Measurements from ENCODE around the gene SRBD1.
"Not testable (repeated sequence)": the region's sequence is repeated elsewhere in the genome, so short reads cannot be mapped to it uniquely, and the experiment has no call there.

SRBD1 gene

DNA sequence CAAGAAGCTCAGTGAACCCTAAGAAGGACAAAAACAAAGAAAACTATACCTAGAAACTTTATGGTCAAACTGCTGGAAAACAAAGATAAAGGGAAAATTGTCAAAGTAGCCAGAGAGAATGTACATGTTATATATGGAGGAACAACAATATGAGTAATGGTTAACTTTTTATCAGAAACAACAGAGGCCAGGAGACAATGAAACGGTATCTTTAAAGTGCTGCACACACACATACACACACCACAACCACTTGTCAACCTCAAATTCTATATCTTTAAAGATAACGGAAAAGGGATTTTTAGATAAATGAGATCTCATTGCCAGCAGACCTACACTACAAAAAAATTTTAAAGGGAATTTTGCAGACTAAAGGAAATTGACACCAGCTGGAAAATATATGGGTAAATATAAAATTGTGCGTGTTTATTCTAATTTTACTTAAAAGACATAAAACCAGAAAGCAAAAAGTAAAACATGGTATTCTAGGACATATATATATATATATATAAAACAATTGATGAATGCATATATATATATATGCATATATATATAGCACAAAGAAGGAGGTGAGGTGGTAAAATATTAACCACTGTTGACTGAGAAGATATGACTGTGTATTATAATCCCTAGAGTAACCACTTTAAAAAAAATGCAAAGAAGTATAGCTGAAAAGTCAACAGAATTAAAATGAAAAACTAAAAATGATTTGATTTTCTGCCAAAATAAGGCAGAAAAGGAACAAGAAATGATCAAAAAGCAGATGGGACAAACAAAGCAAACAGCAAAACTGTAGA, 172.0 kb downstream of the SRBD1 start:
- no peaks in the 10 kb centered on the region for H3K9me3 ChIP-seq (ENCODE audit: insufficient read depth, low read depth, low read length)
- H3K27ac ChIP-seq (ENCODE audit: low read depth, low read length), result no peak overlapping the region
- no peaks in the 10 kb centered on the region for H3K27me3 ChIP-seq (ENCODE audit: insufficient read depth, low read length)
- no peak overlapping the region for H3K4me3 ChIP-seq (ENCODE audit: low read length)
- no peak overlapping the region for H3K9ac ChIP-seq (ENCODE audit: low read depth, low read length)
- H3K36me3 ChIP-seq (ENCODE audit: insufficient read depth, low read length), result no peaks in the 10 kb centered on the region; the same call in 1 of the 2 replicates
- no peaks in the 10 kb centered on the region for H3K4me1 ChIP-seq (ENCODE audit: insufficient read depth, low read length)
- 100% methylated on average over 1 of the region's 3 CpGs for WGBS

DNA sequence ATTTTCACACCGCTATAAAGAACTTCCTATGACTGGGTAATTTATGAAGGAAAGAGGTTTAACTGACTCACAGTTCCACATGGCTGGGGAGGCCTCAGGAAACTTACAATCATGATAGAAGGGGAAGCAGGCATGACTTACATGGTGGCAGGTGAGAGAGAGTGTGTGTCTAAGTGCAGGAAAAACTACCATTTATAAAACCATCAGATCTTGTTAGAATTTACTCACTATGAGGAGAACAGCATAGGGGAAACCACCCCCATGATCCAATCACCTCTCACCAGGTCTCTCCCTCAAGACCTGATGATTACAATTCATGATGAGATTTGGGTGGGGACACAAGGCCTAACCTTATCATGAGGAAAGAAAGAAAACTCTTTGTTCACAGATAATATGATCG, 174.6 kb downstream of the SRBD1 start:
- WGBS, result 93% methylated on average over 1 of the region's 2 CpGs
- H3K4me1 ChIP-seq (ENCODE audit: insufficient read depth, low read length), result peaks cover 13% of the 10 kb centered on the region; the same call in 1 of the 2 replicates
- H3K36me3 ChIP-seq (ENCODE audit: insufficient read depth, low read length), result no peaks in the 10 kb centered on the region; the same call in 1 of the 2 replicates

DNA sequence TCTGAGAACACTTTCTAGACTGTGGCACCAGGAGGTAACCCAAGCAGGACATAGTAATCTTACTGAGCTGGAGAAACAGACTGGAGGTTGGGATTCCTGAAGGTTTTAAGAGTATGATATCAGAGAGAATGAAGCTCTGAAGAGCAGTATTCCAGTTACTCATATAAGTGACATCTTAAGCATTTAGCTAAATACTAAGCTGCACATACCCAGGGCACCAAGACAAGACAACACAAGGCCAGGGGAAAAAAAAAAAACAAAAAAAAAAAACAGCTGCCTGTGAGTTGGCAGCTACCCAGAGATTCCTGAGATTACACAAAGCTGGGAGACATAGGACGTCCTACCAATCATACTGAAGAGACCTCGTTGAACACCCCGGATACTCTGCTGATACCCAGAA, 175.8 kb downstream of the SRBD1 start:
- Histone ChIP-seq H3K27me3 (ENCODE audit: insufficient read depth, low read length) (no peaks in the 10 kb centered on the region), H3K4me1 (ENCODE audit: insufficient read depth, low read length) (peaks cover 13% of the 10 kb centered on the region; the same call in 1 of the 2 replicates), H3K4me3 (ENCODE audit: low read length) (no peak overlapping the region), H3K27ac (ENCODE audit: low read depth, low read length) (no peak overlapping the region), H3K9ac (ENCODE audit: low read depth, low read length) (no peak overlapping the region), H3K9me3 (ENCODE audit: insufficient read depth, low read depth, low read length) (no peaks in the 10 kb centered on the region), H3K36me3 (ENCODE audit: insufficient read depth, low read length) (no peaks in the 10 kb centered on the region; the same call in 1 of the 2 replicates)
- 87% methylated on average over 3 of the region's 3 CpGs for WGBS

More for the DNA sequence above, 174.6 kb downstream of the SRBD1 start:
- no peaks in the 10 kb centered on the region for H3K9me3 ChIP-seq (ENCODE audit: insufficient read depth, low read depth, low read length)
- H3K9ac ChIP-seq (ENCODE audit: low read depth, low read length), result no peak overlapping the region
- no peak overlapping the region for H3K27ac ChIP-seq (ENCODE audit: low read depth, low read length)
- H3K4me3 ChIP-seq (ENCODE audit: low read length), result no peak overlapping the region
- H3K27me3 ChIP-seq (ENCODE audit: insufficient read depth, low read length), result no peaks in the 10 kb centered on the region

DNA sequence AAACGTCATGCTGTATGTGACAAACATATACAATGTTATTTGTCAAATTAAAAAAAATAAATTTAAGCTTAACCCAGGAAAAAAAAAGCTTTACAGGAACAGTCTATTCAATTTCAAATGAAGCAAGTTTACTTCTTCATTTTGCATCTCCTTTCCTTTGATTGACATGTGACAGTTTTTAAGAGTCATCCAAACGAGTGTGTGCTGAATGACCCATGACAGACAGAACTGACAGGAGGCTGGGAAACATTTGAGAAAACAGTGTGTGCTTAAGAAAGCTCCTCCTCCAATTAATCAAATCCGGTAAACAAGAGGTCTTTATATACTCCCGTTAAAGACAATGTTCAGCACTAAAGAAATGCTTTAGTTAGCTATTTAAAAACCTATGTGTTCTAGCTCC, 177.7 kb downstream of the SRBD1 start:
- WGBS, result 70% methylated on average over 4 of the region's 4 CpGs
- Histone ChIP-seq H3K27ac (ENCODE audit: low read depth, low read length) (no peak overlapping the region), H3K36me3 (ENCODE audit: insufficient read depth, low read length) (no peaks in the 10 kb centered on the region; the same call in 1 of the 2 replicates), H3K4me3 (ENCODE audit: low read length) (no peak overlapping the region), H3K9me3 (ENCODE audit: insufficient read depth, low read depth, low read length) (no peaks in the 10 kb centered on the region), H3K9ac (ENCODE audit: low read depth, low read length) (no peak overlapping the region), H3K27me3 (ENCODE audit: insufficient read depth, low read length) (no peaks in the 10 kb centered on the region), H3K4me1 (ENCODE audit: insufficient read depth, low read length) (peaks cover 13% of the 10 kb centered on the region; the same call in 1 of the 2 replicates)

DNA sequence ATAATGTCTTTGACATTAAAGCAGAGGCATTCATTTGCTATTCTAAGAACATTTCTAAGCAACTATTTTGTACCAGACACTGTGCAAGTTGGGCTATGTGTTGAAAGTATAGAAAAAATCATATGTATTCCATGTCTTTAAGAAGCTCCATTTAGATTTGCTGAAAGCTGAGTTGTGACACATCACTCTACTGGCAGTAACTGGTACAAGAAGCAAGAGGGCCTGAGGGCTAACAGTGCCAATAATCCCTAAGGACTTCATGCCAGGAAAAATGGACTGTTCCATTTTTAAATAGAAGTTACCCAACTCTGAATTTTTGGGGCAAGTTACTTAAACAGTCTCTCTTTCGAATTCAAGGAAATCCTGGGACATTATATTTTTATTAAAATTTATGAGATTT, 178.7 kb downstream of the SRBD1 start:
- Histone ChIP-seq H3K27ac (ENCODE audit: low read depth, low read length) (no peak overlapping the region), H3K4me3 (ENCODE audit: low read length) (no peak overlapping the region), H3K36me3 (ENCODE audit: insufficient read depth, low read length) (no peaks in the 10 kb centered on the region), H3K9me3 (ENCODE audit: insufficient read depth, low read depth, low read length) (no peaks in the 10 kb centered on the region), H3K27me3 (ENCODE audit: insufficient read depth, low read length) (no peaks in the 10 kb centered on the region), H3K4me1 (ENCODE audit: insufficient read depth, low read length) (peaks cover 13% of the 10 kb centered on the region; the same call in 1 of the 2 replicates), H3K9ac (ENCODE audit: low read depth, low read length) (no peak overlapping the region)
- WGBS, result no CpG with 5 or more reads among the region's 1 CpG

DNA sequence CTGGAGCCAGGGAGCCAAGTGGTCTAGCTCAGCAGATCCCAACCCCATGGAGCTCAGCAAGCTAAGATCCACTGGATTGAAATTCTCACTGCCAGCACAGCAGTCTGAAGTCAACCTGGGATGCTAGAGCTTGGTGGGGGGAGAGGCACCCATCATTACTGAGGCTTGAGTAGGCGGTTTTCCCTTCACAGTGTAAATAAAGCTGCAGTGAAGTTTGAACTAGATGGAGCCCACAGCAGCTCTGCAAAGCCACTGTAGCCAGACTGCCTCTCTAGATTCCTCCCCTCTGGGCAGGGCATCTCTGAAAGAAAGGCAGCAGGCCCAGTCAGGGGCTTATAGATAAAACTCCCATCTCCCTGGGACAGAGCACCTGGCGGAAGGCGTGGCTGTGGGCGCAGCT, 185.0 kb downstream of the SRBD1 start:
- not testable (repeated sequence) for H3K4me3 ChIP-seq (ENCODE audit: low read length); H3K27ac ChIP-seq (ENCODE audit: low read depth, low read length); H3K27me3 ChIP-seq (ENCODE audit: insufficient read depth, low read length); H3K4me1 ChIP-seq (ENCODE audit: insufficient read depth, low read length); H3K9ac ChIP-seq (ENCODE audit: low read depth, low read length); H3K36me3 ChIP-seq (ENCODE audit: insufficient read depth, low read length); H3K9me3 ChIP-seq (ENCODE audit: insufficient read depth, low read depth, low read length)
- WGBS, result 93% methylated on average over 4 of the region's 4 CpGs

DNA sequence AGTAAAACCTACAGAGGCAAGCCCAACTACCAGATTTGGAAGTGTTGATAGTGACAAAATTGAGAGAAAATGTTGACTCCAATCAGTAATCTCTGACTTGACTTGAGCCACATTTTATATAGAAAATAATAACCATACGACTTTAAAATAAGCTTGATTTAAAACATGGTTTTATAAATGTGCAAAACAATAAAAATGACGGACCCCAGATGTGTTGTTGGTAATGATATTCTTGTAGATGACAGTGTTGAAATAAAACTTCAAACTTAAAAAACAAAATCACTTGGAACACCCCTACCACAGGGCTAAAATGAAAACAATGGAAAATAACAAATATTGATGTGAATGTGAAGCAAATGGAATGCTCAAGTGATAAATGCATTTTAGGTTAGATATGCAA, 188.1 kb downstream of the SRBD1 start:
- no peaks in the 10 kb centered on the region for H3K27me3 ChIP-seq (ENCODE audit: insufficient read depth, low read length)
- WGBS, result no CpG with 5 or more reads among the region's 2 CpGs

DNA sequence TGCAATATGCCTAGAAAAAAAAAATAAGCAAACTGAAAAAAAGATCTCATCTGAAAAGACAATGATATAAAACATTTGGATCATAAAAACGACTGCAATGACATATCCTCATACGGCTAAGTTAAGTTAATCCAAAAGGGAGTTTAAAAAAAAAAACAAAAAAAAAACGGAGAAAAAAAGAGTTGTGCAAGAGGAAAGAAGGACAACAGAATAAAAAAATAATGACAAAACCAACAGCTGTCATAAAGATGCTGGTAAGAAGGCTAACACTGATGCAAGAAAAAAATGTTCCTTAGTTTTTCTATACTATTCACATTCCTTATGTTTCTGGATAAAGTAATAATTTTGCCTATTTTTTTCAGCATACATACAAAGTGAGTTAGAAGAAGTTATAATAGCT, 192.5 kb downstream of the SRBD1 start:
- no peak overlapping the region for H3K27ac ChIP-seq (ENCODE audit: low read depth, low read length)
- no peaks in the 10 kb centered on the region for H3K27me3 ChIP-seq (ENCODE audit: insufficient read depth, low read length)
- H3K4me3 ChIP-seq (ENCODE audit: low read length), result no peak overlapping the region
- no peak overlapping the region for H3K9ac ChIP-seq (ENCODE audit: low read depth, low read length)
- peaks cover 4% of the 10 kb centered on the region; the same call in 1 of the 2 replicates for H3K4me1 ChIP-seq (ENCODE audit: insufficient read depth, low read length)
- no peaks in the 10 kb centered on the region for H3K9me3 ChIP-seq (ENCODE audit: insufficient read depth, low read depth, low read length)
- WGBS, result 100% methylated on average over 2 of the region's 3 CpGs
- peaks cover 21% of the 10 kb centered on the region for H3K36me3 ChIP-seq (ENCODE audit: insufficient read depth, low read length)

More for the DNA sequence above, 188.1 kb downstream of the SRBD1 start:
- H3K27ac ChIP-seq (ENCODE audit: low read depth, low read length), result no peak overlapping the region
- no peak overlapping the region for H3K4me3 ChIP-seq (ENCODE audit: low read length)
- no peaks in the 10 kb centered on the region for H3K9me3 ChIP-seq (ENCODE audit: insufficient read depth, low read depth, low read length)
- H3K9ac ChIP-seq (ENCODE audit: low read depth, low read length), result no peak overlapping the region
- peaks cover 5% of the 10 kb centered on the region for H3K36me3 ChIP-seq (ENCODE audit: insufficient read depth, low read length)
- H3K4me1 ChIP-seq (ENCODE audit: insufficient read depth, low read length), result no peaks in the 10 kb centered on the region

DNA sequence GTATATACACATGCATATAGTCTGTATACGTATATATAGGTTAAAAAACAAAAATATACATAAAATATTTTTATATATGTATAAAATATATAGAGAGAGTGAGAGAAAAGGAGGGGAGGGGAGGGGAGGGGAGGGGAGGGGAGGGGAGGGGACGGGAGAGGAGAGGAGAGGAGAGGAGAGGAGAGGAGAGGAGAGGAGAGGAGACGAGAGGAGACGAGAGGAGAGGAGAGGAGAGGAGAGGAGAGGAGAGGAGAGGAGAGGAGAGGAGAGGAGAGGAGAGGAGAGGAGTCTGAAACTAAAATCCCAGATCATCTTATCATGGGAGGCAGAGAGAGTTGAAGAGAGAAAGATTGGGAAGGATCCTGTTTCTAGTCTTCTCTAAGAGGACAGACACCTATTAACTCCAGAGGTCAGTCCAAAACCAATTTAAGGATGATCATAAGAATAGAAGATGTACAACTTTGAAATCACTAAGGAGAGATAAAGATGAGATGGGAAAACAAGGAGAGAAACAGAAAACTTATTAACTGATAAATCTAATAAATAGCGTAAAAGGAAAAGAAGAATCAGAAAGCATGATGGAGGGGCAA, 195.4 kb downstream of the SRBD1 start:
- no peaks in the 10 kb centered on the region for H3K27me3 ChIP-seq (ENCODE audit: insufficient read depth, low read length)
- H3K9ac ChIP-seq (ENCODE audit: low read depth, low read length), result no peak overlapping the region
- peaks cover 27% of the 10 kb centered on the region for H3K36me3 ChIP-seq (ENCODE audit: insufficient read depth, low read length)
- H3K4me3 ChIP-seq (ENCODE audit: low read length), result no peak overlapping the region
- H3K9me3 ChIP-seq (ENCODE audit: insufficient read depth, low read depth, low read length), result no peaks in the 10 kb centered on the region
- no peak overlapping the region for H3K27ac ChIP-seq (ENCODE audit: low read depth, low read length)
- peaks cover 21% of the 10 kb centered on the region for H3K4me1 ChIP-seq (ENCODE audit: insufficient read depth, low read length)
- no CpG with 5 or more reads among the region's 5 CpGs for WGBS

DNA sequence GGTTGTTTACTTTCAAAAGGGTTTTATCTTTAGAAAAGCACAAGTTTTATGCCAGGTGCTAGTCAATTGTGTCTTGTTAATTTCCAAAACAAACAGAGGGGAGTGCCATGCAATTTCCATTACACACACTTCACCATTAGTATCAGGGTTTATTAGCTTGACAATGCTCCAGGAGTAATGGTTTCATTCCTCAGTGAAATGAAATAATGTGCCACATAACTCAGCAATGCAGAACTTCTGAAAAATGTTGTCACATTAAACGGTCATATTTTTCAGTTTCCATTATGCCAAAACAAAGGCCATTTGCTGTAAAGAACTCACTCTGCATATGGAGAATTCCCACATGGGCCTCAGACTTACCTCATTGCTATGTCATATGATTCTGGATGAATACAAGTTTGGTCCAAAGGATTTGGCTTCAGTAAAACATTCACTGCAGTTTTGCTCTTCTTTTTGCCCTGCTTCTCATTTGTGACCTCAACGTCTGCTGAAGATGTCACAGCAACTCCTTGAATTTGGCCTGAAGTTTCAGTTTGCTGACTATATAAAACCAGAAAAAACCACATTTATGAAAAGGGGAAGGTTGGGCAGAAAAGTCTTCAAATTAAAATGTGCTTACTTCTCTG, 198.2 kb downstream of the SRBD1 start:
- WGBS, result 38% methylated on average over 2 of the region's 2 CpGs
- Histone ChIP-seq H3K9me3 (ENCODE audit: insufficient read depth, low read depth, low read length) (no peaks in the 10 kb centered on the region), H3K4me3 (ENCODE audit: low read length) (no peak overlapping the region), H3K9ac (ENCODE audit: low read depth, low read length) (no peak overlapping the region; the same call in 1 of the 2 replicates), H3K27ac (ENCODE audit: low read depth, low read length) (peak overlapping the region; percentile 93), H3K36me3 (ENCODE audit: insufficient read depth, low read length) (peaks cover 21% of the 10 kb centered on the region), H3K4me1 (ENCODE audit: insufficient read depth, low read length) (peaks cover 21% of the 10 kb centered on the region), H3K27me3 (ENCODE audit: insufficient read depth, low read length) (no peaks in the 10 kb centered on the region)

DNA sequence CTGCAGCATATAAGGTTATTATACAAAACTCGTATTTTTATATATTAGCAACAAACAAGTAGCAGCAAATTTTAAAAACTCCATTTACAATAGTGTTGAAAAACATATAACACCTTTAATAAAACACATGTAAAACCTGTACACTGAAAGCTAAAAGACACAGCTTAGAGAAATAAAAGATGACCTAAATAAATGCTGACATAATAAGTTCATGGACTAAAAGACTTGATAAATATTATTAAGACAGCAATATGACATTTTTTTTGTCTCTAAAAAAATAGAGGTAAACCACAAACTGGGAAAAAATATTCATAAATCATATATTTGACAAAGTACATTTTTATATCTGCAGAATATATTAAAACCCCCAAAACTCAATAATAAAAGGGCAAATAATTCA, 201.4 kb downstream of the SRBD1 start:
- Histone ChIP-seq H3K36me3 (ENCODE audit: insufficient read depth, low read length) (peaks cover 11% of the 10 kb centered on the region; the same call in 1 of the 2 replicates), H3K4me3 (ENCODE audit: low read length) (no peak overlapping the region), H3K27ac (ENCODE audit: low read depth, low read length) (no peak overlapping the region), H3K4me1 (ENCODE audit: insufficient read depth, low read length) (peaks cover 27% of the 10 kb centered on the region), H3K27me3 (ENCODE audit: insufficient read depth, low read length) (no peaks in the 10 kb centered on the region), H3K9me3 (ENCODE audit: insufficient read depth, low read depth, low read length) (no peaks in the 10 kb centered on the region), H3K9ac (ENCODE audit: low read depth, low read length) (no peak overlapping the region)
- WGBS, result 100% methylated on average over 1 of the region's 1 CpG
